ENCODE measurements around the gene MAS1L.

Gene MAS1L

GRCh38 chr6:29486577-29486976 lies 1.2 kb downstream of the MAS1L start:
- Histone ChIP-seq H3K27me3 (ENCODE audit: control insufficient read depth, insufficient read depth, low read length) (no peaks in the 10 kb centered on the region), H3K36me3 (ENCODE audit: control insufficient read depth, insufficient read depth, low read length) (no peaks in the 10 kb centered on the region), H3K9me3 (ENCODE audit: control insufficient read depth, insufficient read depth, low read length) (no peaks in the 10 kb centered on the region), H3K4me3 (ENCODE audit: low read length) (no peak overlapping the region), H3K27ac (ENCODE audit: low read length) (no peak overlapping the region), H3K4me1 (ENCODE audit: control insufficient read depth, insufficient read depth, low read length) (no peaks in the 10 kb centered on the region)
- DNase-seq (ENCODE audit: low read depth, low spot score), result no peak
- WGBS (ENCODE audit: insufficient coverage, insufficient read length), result no CpG with 5 or more reads among the region's 4 CpGs

DNA sequence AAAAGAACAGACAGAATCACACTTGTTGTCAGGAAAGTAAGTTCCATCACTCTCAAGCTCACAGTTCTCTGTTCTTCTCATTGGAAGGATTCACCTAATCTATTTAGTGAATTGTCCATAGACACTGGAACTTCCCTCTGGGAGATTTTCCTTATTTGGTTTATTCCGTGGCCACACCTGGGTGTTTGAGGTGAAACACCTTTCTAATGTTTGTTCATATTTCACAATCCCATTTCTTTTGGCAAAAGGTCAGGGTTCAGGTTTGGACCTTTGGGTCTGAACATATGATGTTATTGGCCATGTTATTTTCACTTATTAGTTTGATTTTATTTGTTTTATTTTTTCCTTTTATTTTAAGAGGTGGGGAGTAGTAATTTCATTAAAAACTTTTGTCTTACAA lies 4.0 kb downstream of the MAS1L start:
- Histone ChIP-seq H3K4me3 (ENCODE audit: low read length) (no peak overlapping the region), H3K36me3 (ENCODE audit: control insufficient read depth, insufficient read depth, low read length) (no peaks in the 10 kb centered on the region), H3K9me3 (ENCODE audit: control insufficient read depth, insufficient read depth, low read length) (no peaks in the 10 kb centered on the region), H3K27ac (ENCODE audit: low read length) (no peak overlapping the region), H3K4me1 (ENCODE audit: control insufficient read depth, insufficient read depth, low read length) (no peaks in the 10 kb centered on the region), H3K27me3 (ENCODE audit: control insufficient read depth, insufficient read depth, low read length) (no peaks in the 10 kb centered on the region)
- WGBS (ENCODE audit: insufficient coverage, insufficient read length), result no CpG with 5 or more reads among the region's 1 CpG
- DNase-seq (ENCODE audit: low read depth, low spot score), result no peak

GRCh38 chr6:29483186-29483585 lies 4.6 kb downstream of the MAS1L start:
- H3K9me3 ChIP-seq (ENCODE audit: control insufficient read depth, insufficient read depth, low read length), result no peaks in the 10 kb centered on the region
- no peaks in the 10 kb centered on the region for H3K36me3 ChIP-seq (ENCODE audit: control insufficient read depth, insufficient read depth, low read length)
- no peaks in the 10 kb centered on the region for H3K4me1 ChIP-seq (ENCODE audit: control insufficient read depth, insufficient read depth, low read length)
- H3K27ac ChIP-seq (ENCODE audit: low read length), result no peak overlapping the region
- WGBS (ENCODE audit: insufficient coverage, insufficient read length), result no CpG with 5 or more reads among the region's 3 CpGs
- H3K27me3 ChIP-seq (ENCODE audit: control insufficient read depth, insufficient read depth, low read length), result no peaks in the 10 kb centered on the region
- no peak overlapping the region for H3K4me3 ChIP-seq (ENCODE audit: low read length)
- no peak for DNase-seq (ENCODE audit: low read depth, low spot score)

DNA sequence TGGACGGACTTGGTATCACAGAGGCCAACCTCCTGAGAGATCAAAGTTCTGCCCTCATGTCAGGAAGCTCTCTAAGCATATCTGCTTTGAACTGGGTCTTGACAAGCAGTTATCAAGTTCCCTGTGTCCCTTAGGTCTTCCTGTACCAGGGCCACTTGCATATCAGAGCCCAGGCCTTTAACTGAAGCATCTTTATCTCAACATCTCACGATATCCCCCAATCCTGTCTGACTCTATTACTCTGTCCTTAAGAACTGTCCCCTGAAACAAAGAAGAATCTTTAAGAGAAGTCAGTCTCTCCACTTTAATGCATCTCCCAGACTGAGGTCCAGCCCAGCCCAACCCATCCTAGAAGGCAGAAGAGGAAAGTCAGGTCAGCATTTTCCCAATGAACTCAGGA lies 8.2 kb downstream of the MAS1L start:
- Histone ChIP-seq H3K36me3 (ENCODE audit: control insufficient read depth, insufficient read depth, low read length) (no peaks in the 10 kb centered on the region), H3K27me3 (ENCODE audit: control insufficient read depth, insufficient read depth, low read length) (no peaks in the 10 kb centered on the region), H3K27ac (ENCODE audit: low read length) (no peak overlapping the region), H3K4me1 (ENCODE audit: control insufficient read depth, insufficient read depth, low read length) (no peaks in the 10 kb centered on the region), H3K4me3 (ENCODE audit: low read length) (no peak overlapping the region), H3K9me3 (ENCODE audit: control insufficient read depth, insufficient read depth, low read length) (no peaks in the 10 kb centered on the region)
- no CpG with 5 or more reads among the region's 2 CpGs for WGBS (ENCODE audit: insufficient coverage, insufficient read length)
- DNase-seq (ENCODE audit: low read depth, low spot score), result no peak

DNA sequence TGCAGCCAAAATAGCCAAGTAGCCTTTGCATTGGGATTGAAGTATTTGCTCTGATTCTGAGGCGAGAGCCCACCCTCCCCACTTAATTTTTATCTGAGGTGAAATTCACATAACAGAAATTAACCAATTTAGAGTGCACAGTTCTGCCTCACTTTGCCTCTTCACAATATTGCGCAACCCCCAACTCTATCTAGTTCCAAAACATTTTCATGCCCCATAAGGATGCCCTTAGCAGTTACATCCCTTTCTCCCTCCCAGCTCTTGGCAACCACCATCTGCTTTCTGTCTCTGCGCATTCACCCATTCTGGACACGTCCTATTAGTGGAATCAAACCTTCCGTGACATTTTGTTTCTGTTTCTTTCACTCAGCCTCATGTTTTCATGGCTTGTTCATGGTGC lies 9.0 kb downstream of the MAS1L start:
- no peaks in the 10 kb centered on the region for H3K4me1 ChIP-seq (ENCODE audit: control insufficient read depth, insufficient read depth, low read length)
- H3K4me3 ChIP-seq (ENCODE audit: low read length), result no peak overlapping the region
- H3K27ac ChIP-seq (ENCODE audit: low read length), result no peak overlapping the region
- H3K27me3 ChIP-seq (ENCODE audit: control insufficient read depth, insufficient read depth, low read length), result no peaks in the 10 kb centered on the region
- no CpG with 5 or more reads among the region's 5 CpGs for WGBS (ENCODE audit: insufficient coverage, insufficient read length)
- DNase-seq (ENCODE audit: low read depth, low spot score), result no peak
- H3K36me3 ChIP-seq (ENCODE audit: control insufficient read depth, insufficient read depth, low read length), result no peaks in the 10 kb centered on the region
- H3K9me3 ChIP-seq (ENCODE audit: control insufficient read depth, insufficient read depth, low read length), result no peaks in the 10 kb centered on the region

DNA sequence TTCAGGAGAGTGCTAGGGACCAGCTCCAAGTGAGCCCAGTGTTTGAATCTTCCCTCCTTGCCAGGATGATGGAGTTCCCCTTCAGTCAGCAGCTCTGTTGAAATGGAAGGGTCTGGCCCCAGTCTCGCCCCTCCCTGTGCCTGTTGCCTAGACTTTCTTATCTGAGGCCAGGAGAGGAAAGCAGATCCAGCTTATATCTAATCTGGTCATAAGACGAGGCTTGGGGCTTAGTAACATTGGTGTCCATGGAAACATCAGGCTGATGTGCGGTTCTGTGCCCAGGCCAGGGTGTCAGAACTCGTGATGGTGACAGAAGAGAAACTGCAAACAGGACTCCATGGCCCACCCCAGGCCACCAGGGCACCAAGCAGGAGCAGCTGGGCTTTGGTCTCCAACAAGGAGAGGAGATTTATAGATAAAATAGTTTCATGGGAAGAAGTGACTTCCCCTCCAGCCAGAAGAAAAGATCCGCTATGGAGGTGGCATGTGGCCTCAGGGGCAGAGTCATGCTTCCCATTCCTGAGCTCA lies 9.8 kb downstream of the MAS1L start:
- Histone ChIP-seq H3K4me1 (ENCODE audit: control insufficient read depth, insufficient read depth, low read length) (no peaks in the 10 kb centered on the region), H3K4me3 (ENCODE audit: low read length) (no peak overlapping the region), H3K27me3 (ENCODE audit: control insufficient read depth, insufficient read depth, low read length) (no peaks in the 10 kb centered on the region), H3K36me3 (ENCODE audit: control insufficient read depth, insufficient read depth, low read length) (no peaks in the 10 kb centered on the region), H3K27ac (ENCODE audit: low read length) (no peak overlapping the region), H3K9me3 (ENCODE audit: control insufficient read depth, insufficient read depth, low read length) (no peaks in the 10 kb centered on the region)
- no CpG with 5 or more reads among the region's 5 CpGs for whole genome bisulfite sequencing (ENCODE audit: insufficient coverage, insufficient read length)
- no peak for DNase-seq (ENCODE audit: low read depth, low spot score)

- no peaks in the 10 kb centered on the region for H3K36me3 ChIP-seq (ENCODE audit: control insufficient read depth, insufficient read depth, low read length)
- DNase-seq (ENCODE audit: low read depth, low spot score), result no peak
- H3K9me3 ChIP-seq (ENCODE audit: control insufficient read depth, insufficient read depth, low read length), result no peaks in the 10 kb centered on the region
- H3K4me3 ChIP-seq (ENCODE audit: low read length), result no peak overlapping the region
- H3K27ac ChIP-seq (ENCODE audit: low read length), result no peak overlapping the region
- H3K4me1 ChIP-seq (ENCODE audit: control insufficient read depth, insufficient read depth, low read length), result no peaks in the 10 kb centered on the region
- no CpG with 5 or more reads among the region's 2 CpGs for WGBS (ENCODE audit: insufficient coverage, insufficient read length)
- no peaks in the 10 kb centered on the region for H3K27me3 ChIP-seq (ENCODE audit: control insufficient read depth, insufficient read depth, low read length)
Measured at GRCh38 chr6:29474996-29475395, 12.8 kb downstream of the MAS1L start.

DNA sequence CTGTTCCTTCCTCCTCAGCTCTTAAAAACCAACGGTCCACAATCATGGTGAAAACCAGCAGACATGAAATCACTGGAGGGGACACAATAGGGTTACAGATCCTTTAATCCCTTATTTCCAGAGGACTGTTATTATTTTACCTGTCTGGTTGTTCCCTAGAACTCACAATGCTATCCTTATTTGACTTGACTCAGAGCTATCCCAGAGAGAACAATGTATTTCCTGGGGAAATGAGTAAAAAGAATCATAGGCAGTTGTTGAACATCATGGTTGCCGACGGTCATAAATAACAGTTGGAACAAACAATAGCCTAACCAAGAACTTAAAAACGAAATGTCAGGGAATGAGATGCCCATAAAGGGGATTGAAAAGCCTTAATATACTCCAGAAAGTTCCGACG lies 21.5 kb downstream of the MAS1L start:
- Histone ChIP-seq H3K27ac (ENCODE audit: low read length) (no peak overlapping the region), H3K4me1 (ENCODE audit: control insufficient read depth, insufficient read depth, low read length) (no peaks in the 10 kb centered on the region), H3K4me3 (ENCODE audit: low read length) (no peak overlapping the region), H3K27me3 (ENCODE audit: control insufficient read depth, insufficient read depth, low read length) (no peaks in the 10 kb centered on the region), H3K36me3 (ENCODE audit: control insufficient read depth, insufficient read depth, low read length) (no peaks in the 10 kb centered on the region), H3K9me3 (ENCODE audit: control insufficient read depth, insufficient read depth, low read length) (no peaks in the 10 kb centered on the region)
- no peak for DNase-seq (ENCODE audit: low read depth, low spot score)
- no CpG with 5 or more reads among the region's 6 CpGs for WGBS (ENCODE audit: insufficient coverage, insufficient read length)

DNA sequence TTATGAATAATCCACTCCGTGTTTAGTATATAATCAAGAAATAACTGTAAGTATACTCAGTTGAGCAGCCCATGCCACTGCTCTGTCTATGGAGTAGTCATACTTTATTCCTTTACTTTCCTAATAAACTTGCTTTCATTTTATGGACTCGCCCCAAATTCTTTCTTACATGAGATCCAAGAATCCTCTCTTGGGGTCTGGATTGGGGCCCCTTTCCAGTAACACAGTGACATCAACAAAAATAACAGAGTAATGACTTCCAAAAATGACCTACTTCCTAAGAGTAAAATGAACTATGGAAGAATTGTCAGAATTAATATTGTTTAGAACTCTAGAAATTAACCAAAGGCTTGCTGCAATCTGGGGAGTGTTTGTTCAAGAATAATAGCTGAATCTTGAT lies 22.0 kb downstream of the MAS1L start:
- WGBS (ENCODE audit: insufficient coverage, insufficient read length), result no CpG with 5 or more reads among the region's 2 CpGs
- DNase-seq (ENCODE audit: low read depth, low spot score), result no peak
- no peaks in the 10 kb centered on the region for H3K27me3 ChIP-seq (ENCODE audit: control insufficient read depth, insufficient read depth, low read length)
- H3K27ac ChIP-seq (ENCODE audit: low read length), result no peak overlapping the region
- no peaks in the 10 kb centered on the region for H3K9me3 ChIP-seq (ENCODE audit: control insufficient read depth, insufficient read depth, low read length)
- no peaks in the 10 kb centered on the region for H3K36me3 ChIP-seq (ENCODE audit: control insufficient read depth, insufficient read depth, low read length)
- H3K4me1 ChIP-seq (ENCODE audit: control insufficient read depth, insufficient read depth, low read length), result no peaks in the 10 kb centered on the region
- no peak overlapping the region for H3K4me3 ChIP-seq (ENCODE audit: low read length)

DNA sequence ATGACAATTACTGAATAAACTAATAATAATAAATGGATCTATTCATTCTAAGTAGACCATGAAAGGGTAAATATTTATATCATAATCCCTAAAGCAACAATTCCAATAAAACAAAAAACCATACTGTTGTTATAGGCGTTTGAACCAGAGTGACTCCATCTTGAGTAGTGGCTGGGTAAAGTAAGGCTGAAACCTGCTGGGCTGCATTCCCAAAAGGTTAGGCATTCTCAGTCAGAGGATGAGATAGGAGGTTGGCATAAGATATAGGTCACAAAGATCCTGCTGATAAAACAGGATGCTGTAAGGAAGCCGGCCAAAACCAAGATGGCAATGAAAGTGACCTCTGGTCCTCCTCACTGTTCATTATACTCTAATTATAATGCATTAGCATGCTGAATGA lies 22.5 kb downstream of the MAS1L start:
- Histone ChIP-seq H3K27me3 (ENCODE audit: control insufficient read depth, insufficient read depth, low read length) (no peaks in the 10 kb centered on the region), H3K36me3 (ENCODE audit: control insufficient read depth, insufficient read depth, low read length) (no peaks in the 10 kb centered on the region), H3K9me3 (ENCODE audit: control insufficient read depth, insufficient read depth, low read length) (no peaks in the 10 kb centered on the region), H3K4me3 (ENCODE audit: low read length) (no peak overlapping the region), H3K4me1 (ENCODE audit: control insufficient read depth, insufficient read depth, low read length) (no peaks in the 10 kb centered on the region), H3K27ac (ENCODE audit: low read length) (no peak overlapping the region)
- WGBS (ENCODE audit: insufficient coverage, insufficient read length), result no CpG with 5 or more reads among the region's 2 CpGs
- DNase-seq (ENCODE audit: low read depth, low spot score), result no peak

DNA sequence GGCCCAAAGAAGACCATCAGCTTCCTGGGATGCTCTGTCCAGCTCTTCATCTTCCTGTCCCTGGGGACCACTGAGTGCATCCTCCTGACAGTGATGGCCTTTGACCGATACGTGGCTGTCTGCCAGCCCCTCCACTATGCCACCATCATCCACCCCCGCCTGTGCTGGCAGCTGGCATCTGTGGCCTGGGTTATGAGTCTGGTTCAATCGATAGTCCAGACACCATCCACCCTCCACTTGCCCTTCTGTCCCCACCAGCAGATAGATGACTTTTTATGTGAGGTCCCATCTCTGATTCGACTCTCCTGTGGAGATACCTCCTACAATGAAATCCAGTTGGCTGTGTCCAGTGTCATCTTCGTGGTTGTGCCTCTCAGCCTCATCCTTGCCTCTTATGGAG lies 25.7 kb downstream of the MAS1L start:
- Histone ChIP-seq H3K4me3 (ENCODE audit: low read length) (no peak overlapping the region), H3K27me3 (ENCODE audit: control insufficient read depth, insufficient read depth, low read length) (no peaks in the 10 kb centered on the region), H3K27ac (ENCODE audit: low read length) (no peak overlapping the region), H3K36me3 (ENCODE audit: control insufficient read depth, insufficient read depth, low read length) (no peaks in the 10 kb centered on the region), H3K9me3 (ENCODE audit: control insufficient read depth, insufficient read depth, low read length) (no peaks in the 10 kb centered on the region), H3K4me1 (ENCODE audit: control insufficient read depth, insufficient read depth, low read length) (no peaks in the 10 kb centered on the region)
- no CpG with 5 or more reads among the region's 6 CpGs for WGBS (ENCODE audit: insufficient coverage, insufficient read length)
- DNase-seq (ENCODE audit: low read depth, low spot score), result no peak

Measured in iPS DF 6.9 (cell line).